ENCODE results near the gene RAB11FIP4. TPM values are rescaled to one million over a fixed set of nuclear protein-coding genes. Genes with fewer than 3 reads are reported as not detected.

Gene RAB11FIP4
- total RNA-seq, 1 experiment from 2014 or later: 15.1 TPM

GRCh38 chr17:31366088-31366487, 25.4 kb upstream of the RAB11FIP4 start:
- H3K79me2 ChIP-seq (ENCODE audit: insufficient read depth, low read length): no peaks in the 10 kb centered on the region
- no peaks in the 10 kb centered on the region for H3K4me1 ChIP-seq (ENCODE audit: control insufficient read depth in 1 of 2, insufficient read depth in 2 of 2, low read length in 2 of 2)
- ATAC-seq: no peak
- no TSS peak for BruUV-seq (replicated peaks)
- no peaks in the 10 kb centered on the region for H3K9me3 ChIP-seq (ENCODE audit: control insufficient read depth in 1 of 2, insufficient read depth in 1 of 2, low read depth in 1 of 2, low read length in 2 of 2)
- H3K27ac ChIP-seq (ENCODE audit: low read depth, low read length): no peak overlapping the region
- no peaks in the 10 kb centered on the region for H3K9me2 ChIP-seq (ENCODE audit: insufficient read depth)
- no peaks in the 10 kb centered on the region for H3K27me3 ChIP-seq (ENCODE audit: insufficient read depth, low read length)
- no peak overlapping the region for H3K4me3 ChIP-seq (replicated peaks in 1 of 2; ENCODE audit: low read depth in 1 of 2, low read length in 2 of 2)
- H3K4me2 ChIP-seq (ENCODE audit: low read length): no peak overlapping the region
- H3K36me3 ChIP-seq (ENCODE audit: control insufficient read depth in 1 of 2, insufficient read depth in 2 of 2, low read length in 2 of 2): peaks cover 0 to 2% of the 10 kb centered on the region in 2 experiments; a peak in 3 of 4 replicates
- CTCF ChIA-PET: interaction anchor here (0.9 kb wide), 1 partner anchor 8 kb away, joined by 3 read pairs; no protein-coding TSS in a partner anchor
- RAD21 ChIA-PET (ENCODE audit: low non-redundant PET in 1 of 2, low total read pairs in 2 of 2, uncharacterized antibody in 2 of 2, unreplicated experiment in 2 of 2): no interaction called here
- POLR2A ChIA-PET: no interaction called here
- no peak for DNase-seq (ENCODE audit: low read depth, low spot score)
- no peak overlapping the region for H2AFZ ChIP-seq (ENCODE audit: low read depth, low read length, poor library complexity, severe bottlenecking)
- no peak overlapping the region for H3K9ac ChIP-seq (ENCODE audit: low read length)
- no peak for TF ChIP-seq EZH2phosphoT487 (IDR thresholded peaks at IDR 0.05; ENCODE audit: borderline replicate concordance)
- no peak for TF ChIP-seq ZFX (IDR thresholded peaks at IDR 0.05)
- no peak for TF ChIP-seq JUND (IDR thresholded peaks at IDR 0.05)
- no peak for TF ChIP-seq FOSL1 (IDR thresholded peaks at IDR 0.05; ENCODE audit: low read depth)
- H4K20me1 ChIP-seq (ENCODE audit: insufficient read depth): no peaks in the 10 kb centered on the region
- intact Hi-C loops (cut with micrococcal nuclease): no loop called here

- ATAC-seq (no peak), DNase-seq (ENCODE audit: low read depth, low spot score) (no peak)
- H3K36me3 ChIP-seq (ENCODE audit: control insufficient read depth in 1 of 2, insufficient read depth in 2 of 2, low read length in 2 of 2): peaks cover 0 to 5% of the 10 kb centered on the region in 2 experiments; a peak in 1 of 4 replicates
- H3K27ac ChIP-seq (ENCODE audit: low read depth, low read length): no peak overlapping the region
- intact Hi-C loops (cut with micrococcal nuclease): no loop called here
- H4K20me1 ChIP-seq (ENCODE audit: insufficient read depth): no peaks in the 10 kb centered on the region
- no peaks in the 10 kb centered on the region for H3K9me2 ChIP-seq (ENCODE audit: insufficient read depth)
- ChIA-PET POLR2A (no interaction called here), CTCF (no interaction called here), RAD21 (ENCODE audit: low non-redundant PET in 1 of 2, low total read pairs in 2 of 2, uncharacterized antibody in 2 of 2, unreplicated experiment in 2 of 2) (no interaction called here)
- H3K9me3 ChIP-seq (ENCODE audit: control insufficient read depth in 1 of 2, insufficient read depth in 1 of 2, low read depth in 1 of 2, low read length in 2 of 2): no peaks in the 10 kb centered on the region
- TF ChIP-seq CTCF (IDR thresholded peaks at IDR 0.05 in 2 of 3, conservative IDR thresholded peaks at IDR 0.05 in 1 of 3; ENCODE audit: borderline replicate concordance in 1 of 3, insufficient read depth in 1 of 3, low read depth in 2 of 3, low read length in 2 of 3) (no peak), SP1 (IDR thresholded peaks at IDR 0.05; ENCODE audit: low read depth) (no peak), EZH2phosphoT487 (IDR thresholded peaks at IDR 0.05; ENCODE audit: borderline replicate concordance) (no peak), REST (IDR thresholded peaks at IDR 0.05; ENCODE audit: low read depth) (no peak), ELF1 (IDR thresholded peaks at IDR 0.05; ENCODE audit: borderline replicate concordance, low read depth) (no peak), JUND (IDR thresholded peaks at IDR 0.05) (no peak), RAD21 (IDR thresholded peaks at IDR 0.05; ENCODE audit: low read depth) (no peak), ZFX (IDR thresholded peaks at IDR 0.05) (no peak), EGR1 (IDR thresholded peaks at IDR 0.05; ENCODE audit: low read depth) (no peak), SIN3A (IDR thresholded peaks at IDR 0.05; ENCODE audit: low read depth) (no peak), ZBTB33 (IDR thresholded peaks at IDR 0.05; ENCODE audit: extremely low read depth, insufficient replicate concordance, low read length) (no peak)
- BruUV-seq (replicated peaks): no TSS peak
- no peaks in the 10 kb centered on the region for H3K27me3 ChIP-seq (ENCODE audit: insufficient read depth, low read length)
- H3K9ac ChIP-seq (ENCODE audit: low read length): no peak overlapping the region
- no peaks in the 10 kb centered on the region for H3K79me2 ChIP-seq (ENCODE audit: insufficient read depth, low read length)
- H3K4me2 ChIP-seq (ENCODE audit: low read length): no peak overlapping the region
- no peak overlapping the region for H2AFZ ChIP-seq (ENCODE audit: low read depth, low read length, poor library complexity, severe bottlenecking)
- no peaks in the 10 kb centered on the region for H3K4me1 ChIP-seq (ENCODE audit: control insufficient read depth in 1 of 2, insufficient read depth in 2 of 2, low read length in 2 of 2)
- no peak overlapping the region for H3K4me3 ChIP-seq (replicated peaks in 1 of 2; ENCODE audit: low read depth in 1 of 2, low read length in 2 of 2)
These were observed 22.2 kb upstream of the RAB11FIP4 start for GRCh38 chr17:31369266-31369665.

Measured in HCT116 (cell line).